NOMO-1 treated with DMSO at 0.1 percent for 48 hours (cell line): ENCODE measurements around the gene TRIM65.

Experiments used
- DNase-seq: peaks from one replicate; lab custom pipeline; 2025; ENCODE audit not compliant: unreplicated experiment; lab: John Stamatoyannopoulos, UW

The TRIM65 gene, protein sequence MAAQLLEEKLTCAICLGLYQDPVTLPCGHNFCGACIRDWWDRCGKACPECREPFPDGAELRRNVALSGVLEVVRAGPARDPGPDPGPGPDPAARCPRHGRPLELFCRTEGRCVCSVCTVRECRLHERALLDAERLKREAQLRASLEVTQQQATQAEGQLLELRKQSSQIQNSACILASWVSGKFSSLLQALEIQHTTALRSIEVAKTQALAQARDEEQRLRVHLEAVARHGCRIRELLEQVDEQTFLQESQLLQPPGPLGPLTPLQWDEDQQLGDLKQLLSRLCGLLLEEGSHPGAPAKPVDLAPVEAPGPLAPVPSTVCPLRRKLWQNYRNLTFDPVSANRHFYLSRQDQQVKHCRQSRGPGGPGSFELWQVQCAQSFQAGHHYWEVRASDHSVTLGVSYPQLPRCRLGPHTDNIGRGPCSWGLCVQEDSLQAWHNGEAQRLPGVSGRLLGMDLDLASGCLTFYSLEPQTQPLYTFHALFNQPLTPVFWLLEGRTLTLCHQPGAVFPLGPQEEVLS

DNA sequence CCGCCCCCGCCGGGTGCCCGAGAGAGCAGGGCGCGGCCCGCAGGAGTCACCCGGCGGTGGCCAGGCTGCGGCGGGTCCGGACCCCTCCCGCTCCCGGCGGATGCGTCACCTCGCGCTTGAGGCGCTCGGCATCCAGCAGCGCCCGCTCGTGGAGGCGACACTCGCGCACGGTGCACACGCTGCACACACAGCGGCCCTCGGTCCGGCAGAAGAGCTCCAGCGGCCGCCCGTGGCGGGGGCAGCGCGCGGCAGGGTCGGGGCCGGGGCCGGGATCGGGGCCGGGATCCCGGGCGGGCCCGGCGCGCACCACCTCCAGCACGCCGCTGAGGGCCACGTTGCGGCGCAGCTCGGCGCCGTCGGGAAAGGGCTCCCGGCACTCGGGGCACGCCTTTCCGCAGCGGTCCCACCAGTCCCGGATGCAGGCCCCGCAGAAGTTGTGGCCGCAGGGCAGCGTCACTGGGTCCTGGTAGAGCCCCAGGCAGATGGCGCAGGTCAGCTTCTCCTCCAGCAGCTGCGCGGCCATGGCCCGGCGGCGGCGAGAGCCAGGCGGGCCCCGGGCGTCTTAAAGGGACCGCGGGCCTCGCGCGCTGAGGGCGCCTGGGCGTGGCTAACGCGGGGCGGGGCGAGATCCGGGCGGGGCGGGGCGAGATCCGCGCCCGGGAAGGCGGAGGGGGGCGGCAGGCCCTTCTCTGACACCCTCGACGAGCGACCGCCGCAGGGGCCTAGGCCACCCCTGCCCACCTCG is at the start of gene TRIM65:
Gene TRIM65 (minus strand): TSS at position 537 of the 745 bp plus-strand sequence. CDS start 14 bp downstream, at position 523.
- DNase-seq: peak; percentile 68

DNA sequence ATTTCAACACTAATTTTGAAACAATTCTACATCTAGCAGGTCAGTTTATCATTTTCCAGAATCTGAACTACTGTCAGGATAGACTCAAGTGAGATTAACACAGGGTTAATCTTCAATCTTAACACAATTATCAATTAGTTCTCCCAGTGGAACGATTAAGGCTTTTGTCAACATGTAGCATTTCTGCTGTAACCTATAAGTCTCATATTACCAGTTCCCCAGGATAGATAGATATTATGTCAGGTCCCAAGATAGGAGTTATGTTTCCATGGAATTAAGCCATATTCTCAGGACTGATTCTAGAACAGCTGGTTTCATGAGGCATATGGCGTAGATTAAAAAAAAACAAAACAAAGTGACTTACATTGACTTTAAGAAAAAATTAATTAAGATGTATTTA is 48.5 kb upstream of the TRIM65 start:
- no peak for DNase-seq

DNA sequence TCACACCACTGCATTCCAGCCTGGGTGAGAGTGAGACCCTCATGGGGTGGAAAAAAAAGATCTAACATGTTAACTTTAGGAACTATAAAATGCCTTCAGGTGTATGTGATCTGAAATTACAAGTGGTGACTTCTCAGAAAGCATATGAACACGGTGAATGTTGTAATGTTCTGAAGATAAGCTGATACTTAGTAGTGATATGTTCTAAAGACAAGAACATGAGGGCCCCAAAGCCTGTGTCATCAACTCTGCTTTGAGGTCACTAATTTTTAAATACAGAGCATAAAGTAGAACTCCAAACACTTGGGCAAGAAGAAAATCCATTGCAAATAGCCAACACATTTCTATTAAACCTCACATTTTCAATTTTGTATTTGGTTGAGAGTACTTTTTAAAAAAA is 46.7 kb upstream of the TRIM65 start:
- DNase-seq: no peak

GRCh38 chr17:75942473-75942872 is 45.7 kb upstream of the TRIM65 start:
- no peak for DNase-seq

- no peak for DNase-seq
Observed at GRCh38 chr17:75941442-75941819, 44.7 kb upstream of the TRIM65 start.

- DNase-seq: peak; percentile 88
Observed at GRCh38 chr17:75940727-75941441, 44.1 kb upstream of the TRIM65 start, which contains the start of gene FBF1. FBF1 (minus strand) TSS chr17:75941042; CDS start chr17:75938149, 2,893 bp downstream.

- DNase-seq: no peak
Observed at GRCh38 chr17:75937652-75938051, 40.9 kb upstream of the TRIM65 start.

GRCh38 chr17:75933808-75934207 is 37.1 kb upstream of the TRIM65 start:
- no peak for DNase-seq

DNA sequence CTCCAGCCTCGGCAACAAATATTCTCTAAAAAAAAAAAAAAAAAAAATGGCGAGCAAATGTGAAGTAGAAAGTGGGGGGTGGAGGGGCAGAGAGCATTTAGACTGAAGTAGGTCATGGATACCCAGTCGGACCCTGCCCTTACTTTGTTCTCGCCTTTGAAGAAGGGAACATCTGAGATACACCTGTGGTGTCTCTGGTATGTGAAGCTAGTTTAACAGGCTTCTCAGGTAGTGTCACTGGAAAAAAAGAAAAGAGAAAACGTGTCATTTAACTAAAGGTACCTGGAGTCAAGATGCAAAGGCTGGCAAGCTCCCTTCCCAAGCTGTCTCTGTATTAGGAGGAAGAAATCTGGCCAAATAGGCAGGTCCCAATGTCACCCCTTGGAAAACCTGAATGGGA is 36.1 kb upstream of the TRIM65 start:
- no peak for DNase-seq

GRCh38 chr17:75931062-75931461 is 34.3 kb upstream of the TRIM65 start:
- DNase-seq: no peak

DNA sequence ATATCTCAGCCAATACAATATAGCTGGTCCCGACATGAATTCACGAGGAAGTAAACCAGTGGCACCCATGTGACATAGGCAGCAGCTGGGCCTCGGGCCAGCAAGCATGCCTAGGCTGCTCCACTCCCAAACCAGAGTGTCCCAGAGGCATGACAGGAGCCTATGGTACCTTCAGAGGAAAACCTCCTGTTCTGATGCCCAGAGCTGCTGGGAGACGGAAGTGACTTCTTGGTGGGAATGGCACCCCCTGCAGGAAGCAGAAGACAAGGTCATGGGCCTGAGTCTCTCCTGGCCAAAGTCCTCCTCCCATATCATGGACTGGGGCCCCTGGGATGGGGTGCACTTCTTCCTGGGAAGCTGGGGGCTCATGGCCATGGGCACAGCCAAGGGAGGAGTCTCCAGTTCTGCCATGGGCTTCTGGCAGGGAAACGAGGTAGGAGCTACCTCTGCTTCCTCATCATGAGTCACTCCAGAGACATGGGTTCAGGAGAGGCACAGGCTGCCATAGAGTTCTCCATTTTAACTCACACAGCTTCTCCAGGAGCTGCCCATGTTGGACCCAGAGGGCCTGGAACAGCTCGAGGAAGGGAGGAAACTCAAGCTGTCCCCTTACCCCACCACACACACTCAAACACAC is 30.7 kb upstream of the TRIM65 start:
- no peak for DNase-seq

DNA sequence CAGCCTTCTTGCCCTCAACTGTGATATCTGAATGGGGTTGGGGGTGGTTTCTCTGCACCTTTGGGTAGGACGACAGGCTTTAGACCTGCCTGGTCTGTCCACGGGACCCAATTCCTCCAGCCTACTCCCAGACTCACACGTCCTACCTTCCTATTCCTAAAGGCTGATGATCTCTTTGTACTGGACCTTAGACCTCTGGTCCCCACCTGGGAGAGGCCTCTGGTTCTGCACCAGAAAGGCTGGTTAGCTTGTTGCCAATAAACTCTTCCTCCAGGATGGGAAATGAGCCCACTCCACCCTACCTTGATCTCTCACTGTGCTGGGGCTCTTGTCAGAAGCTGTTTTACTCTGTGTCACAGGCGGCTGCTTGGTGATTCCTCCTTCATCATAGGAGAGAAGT is 29.7 kb upstream of the TRIM65 start:
- DNase-seq: no peak

GRCh38 chr17:75925912-75926311 is 29.2 kb upstream of the TRIM65 start:
- no peak for DNase-seq

DNA sequence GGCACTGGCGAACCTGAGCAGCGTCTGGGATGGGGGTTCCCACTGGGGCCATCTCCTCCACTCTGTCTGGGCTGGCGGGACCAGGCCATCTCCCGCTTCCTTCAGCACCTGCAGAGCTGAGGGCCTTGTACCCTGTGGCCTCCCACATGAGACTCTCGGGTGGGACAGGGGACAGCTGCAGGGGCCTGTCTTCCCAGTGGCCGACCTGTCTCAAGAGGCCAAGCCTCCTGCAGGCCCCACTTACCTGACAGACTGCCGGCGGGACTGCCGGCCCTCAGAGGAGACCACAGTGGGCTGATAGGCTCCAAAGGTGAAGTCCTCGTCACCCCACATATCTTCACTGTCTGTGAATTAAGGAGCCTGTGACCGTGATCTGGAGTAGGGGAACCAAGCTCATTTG is 28.4 kb upstream of the TRIM65 start:
- no peak for DNase-seq

- DNase-seq: no peak
Observed at GRCh38 chr17:75922963-75923874, 26.5 kb upstream of the TRIM65 start.

DNA sequence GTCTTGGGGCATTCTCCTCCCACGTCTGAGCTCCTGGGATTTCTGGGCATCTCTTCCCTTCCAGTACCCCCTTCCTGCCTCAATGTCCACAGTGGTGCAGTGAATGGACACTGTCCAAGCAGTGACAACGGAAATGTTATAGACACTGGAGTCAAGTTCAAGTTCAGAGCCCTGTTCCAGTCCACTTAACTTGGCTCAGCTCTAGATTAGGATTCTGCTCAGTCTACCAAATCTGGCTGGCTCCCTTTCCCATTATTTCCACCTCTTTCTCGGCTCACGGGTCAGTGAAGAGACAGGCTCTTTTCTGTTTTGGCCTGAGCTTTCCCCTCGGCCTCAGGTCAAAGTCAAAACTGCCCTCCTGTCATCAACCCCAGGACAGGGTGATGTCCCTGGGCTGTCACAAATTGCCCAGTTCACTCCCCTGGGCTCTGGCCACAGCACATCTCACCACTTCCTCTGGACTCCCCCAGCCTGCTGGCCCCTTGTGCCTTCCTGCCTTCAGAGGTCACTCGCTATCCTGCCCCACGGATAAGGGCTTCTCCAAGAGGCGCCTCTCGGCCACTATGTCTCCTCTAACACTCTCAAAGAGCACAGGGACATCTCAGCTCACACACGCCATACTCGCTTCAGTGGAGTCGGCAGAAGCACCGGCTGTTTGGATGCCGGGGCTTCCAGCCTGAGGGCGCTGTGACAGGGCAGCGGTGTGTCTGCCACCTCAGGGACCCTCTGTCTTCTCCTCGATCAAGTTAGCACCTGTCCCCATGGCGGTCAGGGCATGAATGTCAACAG is 25.6 kb upstream of the TRIM65 start:
- DNase-seq: no peak

- DNase-seq: no peak
Observed at GRCh38 chr17:75921596-75921995, 24.8 kb upstream of the TRIM65 start.

GRCh38 chr17:75920045-75920560 is 23.4 kb upstream of the TRIM65 start:
- no peak for DNase-seq

DNA sequence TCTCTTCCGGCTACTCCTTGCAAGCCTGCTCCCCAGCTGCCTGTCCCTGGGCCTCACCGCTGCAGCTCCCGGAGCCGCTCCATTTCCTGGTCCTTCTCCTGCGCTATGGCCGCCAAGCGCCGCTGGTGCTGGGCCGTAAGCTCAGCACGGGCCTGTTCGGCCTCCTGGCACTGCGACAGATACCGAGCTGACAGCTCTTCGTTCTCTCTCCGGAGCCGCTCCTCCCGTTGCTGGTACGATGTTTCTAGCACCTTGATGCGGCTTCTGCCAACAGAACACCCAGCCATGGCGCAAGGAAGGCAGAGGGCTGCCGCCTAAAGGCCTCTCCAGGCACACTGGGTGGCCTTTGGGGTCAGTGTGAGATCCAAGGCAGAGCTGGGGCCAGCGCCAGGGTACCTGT is 22.9 kb upstream of the TRIM65 start:
- no peak for DNase-seq
